GM10248 (cell line): ENCODE data around the gene PEAK1.
"Not testable (repeated sequence)": the region's sequence is repeated elsewhere in the genome, so short reads cannot be mapped to it uniquely, and the experiment has no call there.

Experiments used
- CTCF ChIA-PET: fragments of 300-600 bp; sonication (Branson Sonifier 250); formaldehyde crosslinking; extraction: SDS; loops from one replicate; lab custom pipeline; 2021; ENCODE audit warnings: antibody characterized with exemption; lab: Yijun Ruan, JAX
- POLR2A ChIA-PET: fragments of 350-650 bp; sonication (Branson Sonifier 250); formaldehyde crosslinking; extraction: SDS; loops from one replicate; lab custom pipeline; 2020; ENCODE audit warnings: antibody characterized with exemption; lab: Yijun Ruan, JAX
- DNase-seq: peaks from one replicate; pipeline ENCODE4 v3.0.0; 2012; ENCODE audit errors: extremely low spot score
- CTCF ChIP-seq: IDR thresholded peaks from 2 replicates; pipeline ENCODE4 v1.5.1; 2012; ENCODE audit warnings: mild to moderate bottlenecking, low read depth; ENCODE audit errors: extremely low read depth, missing control alignments, control extremely low read depth

PEAK1 gene

GRCh38 chr15:77276096-77276495 is 143.8 kb downstream of the PEAK1 start:
- CTCF ChIA-PET = no interaction called here
- POLR2A ChIA-PET = no interaction called here
- TF ChIP-seq CTCF = no peak
- no peak for DNase-seq

- CTCF ChIA-PET = interaction anchor here (1.4 kb wide), 1 partner anchor 9 kb away, joined by 4 read pairs; no protein-coding TSS in a partner anchor
- POLR2A ChIA-PET = not testable (repeated sequence)
These were observed 146.8 kb downstream of the PEAK1 start for GRCh38 chr15:77273136-77273535.

GRCh38 chr15:77266708-77267386 is 153.1 kb downstream of the PEAK1 start:
- POLR2A ChIA-PET = interaction anchor here (0.6 kb wide), 1 partner anchor 1046 kb away, joined by 4 read pairs; no protein-coding TSS in a partner anchor
- CTCF ChIA-PET = no interaction called here
- no peak for DNase-seq
- no peak for TF ChIP-seq CTCF

More at GRCh38 chr15:77273136-77273535, 146.8 kb downstream of the PEAK1 start:
- DNase-seq = not testable (repeated sequence)

GRCh38 chr15:77255385-77255784 is 164.5 kb downstream of the PEAK1 start:
- no peak for TF ChIP-seq CTCF
- CTCF ChIA-PET = no interaction called here
- no peak for DNase-seq
- POLR2A ChIA-PET = no interaction called here

GRCh38 chr15:77251662-77252061 is 168.2 kb downstream of the PEAK1 start:
- no peak for DNase-seq
- CTCF ChIA-PET = interaction anchor here (1.2 kb wide), 1 partner anchor 33 kb away, joined by 3 read pairs; no protein-coding TSS in a partner anchor

GRCh38 chr15:77247116-77247515 is 172.8 kb downstream of the PEAK1 start:
- TF ChIP-seq CTCF = no peak
- POLR2A ChIA-PET = no interaction called here
- CTCF ChIA-PET = interaction anchor here (1.4 kb wide), 1 partner anchor 37 kb away, joined by 5 read pairs; no protein-coding TSS in a partner anchor
- DNase-seq = no peak

More at GRCh38 chr15:77251662-77252061, 168.2 kb downstream of the PEAK1 start:
- POLR2A ChIA-PET = no interaction called here
- TF ChIP-seq CTCF = no peak
